Iris pigment epithelial cell (primary cell): ENCODE results near the gene CERS3.
"Not testable (repeated sequence)": the region's sequence is repeated elsewhere in the genome, so short reads cannot be mapped to it uniquely, and the experiment has no call there.

Source experiments
- DNase-seq: peaks from one replicate; pipeline ENCODE4 v3.0.0-alpha.2; 2011; ENCODE audit warnings: low read depth

Gene CERS3

DNA sequence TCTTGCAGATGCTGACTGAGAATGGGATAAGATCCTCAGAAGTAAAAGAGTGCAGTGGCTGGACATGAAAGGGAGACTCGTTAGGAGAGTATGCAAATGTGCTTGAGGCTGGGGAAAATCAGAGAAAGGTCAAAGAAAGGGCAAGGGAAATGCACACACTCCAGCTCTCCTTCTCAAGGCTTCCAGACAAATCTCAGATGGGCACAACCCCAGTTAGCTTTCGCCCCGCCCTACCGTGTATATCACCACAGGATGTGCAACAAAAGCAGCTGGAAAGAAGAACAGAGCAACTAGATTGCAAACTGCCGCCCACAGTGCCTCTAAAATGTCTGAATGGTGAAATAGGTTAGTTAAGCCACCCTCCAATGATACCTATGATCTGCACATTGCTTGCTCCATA lies 63.9 kb downstream of the CERS3 start:
- no peak for DNase-seq

DNA sequence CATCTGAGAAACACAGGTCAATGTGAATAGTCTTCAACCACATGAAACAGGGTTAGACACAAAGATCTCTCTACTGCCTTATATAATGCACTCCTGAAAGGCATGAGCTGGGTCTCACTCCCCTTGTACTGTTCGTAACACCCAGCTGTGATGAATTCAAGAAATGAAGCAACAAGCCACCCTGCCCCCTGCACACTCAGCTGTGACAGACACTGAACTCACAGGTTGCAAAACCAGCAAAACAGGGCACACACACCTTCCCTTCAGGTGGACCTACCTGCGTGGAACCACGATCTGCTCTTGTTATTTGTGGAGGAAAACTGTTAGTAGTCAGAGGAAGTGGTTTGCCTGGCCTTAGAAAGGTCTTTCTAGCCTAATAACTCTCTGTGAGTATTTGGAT lies 64.5 kb downstream of the CERS3 start:
- DNase-seq = no peak

DNA sequence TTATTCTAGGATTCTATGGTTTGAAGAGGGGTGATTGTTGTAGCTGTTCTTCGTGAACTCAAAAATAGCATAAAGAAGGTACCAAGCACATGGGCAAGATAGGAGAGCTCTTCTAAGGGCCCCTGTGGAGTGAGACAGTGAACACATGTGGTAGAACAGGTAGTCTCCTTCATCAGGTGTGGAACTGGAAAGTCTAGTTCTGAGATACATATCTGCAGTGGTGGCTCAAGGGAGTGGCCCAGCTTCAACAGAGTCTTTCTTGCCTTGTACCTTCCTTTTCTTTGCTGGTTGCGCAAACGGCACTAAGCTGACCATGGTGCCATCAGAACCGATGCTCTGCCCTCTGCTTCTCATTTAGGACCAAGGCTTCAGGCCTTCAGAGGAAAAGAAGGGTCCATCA lies 65.2 kb downstream of the CERS3 start:
- DNase-seq = no peak

DNA sequence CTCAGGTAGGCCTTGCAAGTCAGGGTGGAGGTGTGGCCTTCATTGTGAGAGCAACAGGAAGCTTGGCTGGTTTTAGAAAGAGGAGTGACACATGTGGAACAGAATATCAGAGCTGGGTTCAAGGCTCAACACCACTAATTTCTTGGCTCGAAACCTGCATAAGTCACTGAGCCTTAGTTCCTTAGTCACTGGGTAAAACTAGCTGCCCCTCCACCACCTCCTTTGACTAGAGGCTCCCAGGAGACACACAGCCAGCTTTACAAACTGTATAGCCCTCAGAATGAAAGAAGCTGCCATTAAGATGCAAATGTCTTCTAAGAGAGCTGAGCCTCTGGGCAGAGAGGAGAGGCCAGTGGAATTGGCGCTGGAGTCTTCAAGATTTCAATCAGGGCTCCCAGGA lies 67.7 kb downstream of the CERS3 start:
- DNase-seq = no peak

DNA sequence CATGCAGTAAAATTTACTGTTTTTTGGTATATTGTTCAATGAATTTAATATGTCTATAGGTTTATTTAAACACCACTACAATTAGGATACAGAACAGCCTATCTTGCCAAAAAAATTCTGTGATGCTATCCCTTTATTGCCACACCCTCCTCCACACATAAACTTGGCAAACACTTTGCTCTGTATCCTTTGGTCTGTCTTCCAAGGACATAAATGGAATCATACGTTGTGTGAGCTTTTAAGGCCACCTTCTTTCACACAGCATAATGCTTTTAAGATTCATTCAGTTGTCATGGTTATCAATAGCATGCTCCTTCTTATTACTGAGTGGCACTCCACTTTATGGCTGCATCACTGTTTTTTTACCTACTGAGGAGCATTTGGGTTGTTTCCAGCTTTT lies 71.5 kb downstream of the CERS3 start:
- DNase-seq = peak; percentile 28

DNA sequence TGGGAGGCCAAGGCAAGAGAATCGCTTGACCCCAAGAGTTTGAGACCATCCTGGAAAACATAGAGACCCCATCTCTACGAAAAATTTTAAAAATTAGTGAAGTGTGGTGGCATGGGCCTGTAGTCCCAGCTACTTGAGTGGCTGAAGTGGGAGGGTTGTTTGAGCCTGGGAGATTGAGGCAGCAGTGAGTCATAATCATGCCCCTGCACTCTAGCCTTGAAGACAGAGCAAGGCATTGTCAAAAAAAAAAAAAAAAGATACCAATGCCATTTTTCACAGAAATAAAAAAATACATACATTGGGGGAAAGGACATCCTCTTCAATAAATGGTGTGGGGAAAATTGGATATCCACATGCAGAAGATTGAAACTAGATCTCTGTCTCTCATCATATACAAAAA lies 74.6 kb downstream of the CERS3 start:
- DNase-seq = no peak

DNA sequence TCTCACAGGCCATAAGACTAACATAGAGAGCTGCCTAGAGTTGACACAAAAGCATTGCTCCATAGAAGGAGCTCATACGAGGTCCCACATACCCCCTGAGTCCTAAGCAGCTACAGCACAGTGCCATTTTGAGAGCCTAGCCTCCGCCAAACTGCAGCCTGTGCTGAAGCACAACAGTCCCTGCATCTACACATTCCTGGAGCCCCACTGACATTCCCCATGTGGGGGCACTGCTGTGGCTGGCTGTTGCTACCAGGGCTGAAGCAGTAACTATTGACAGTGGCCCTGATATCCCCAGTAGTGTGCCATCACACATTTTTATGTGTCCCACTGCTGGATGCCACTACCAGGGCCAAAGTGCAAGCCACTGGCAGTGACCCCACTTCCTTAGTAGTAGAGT lies 80.3 kb downstream of the CERS3 start:
- DNase-seq = no peak

DNA sequence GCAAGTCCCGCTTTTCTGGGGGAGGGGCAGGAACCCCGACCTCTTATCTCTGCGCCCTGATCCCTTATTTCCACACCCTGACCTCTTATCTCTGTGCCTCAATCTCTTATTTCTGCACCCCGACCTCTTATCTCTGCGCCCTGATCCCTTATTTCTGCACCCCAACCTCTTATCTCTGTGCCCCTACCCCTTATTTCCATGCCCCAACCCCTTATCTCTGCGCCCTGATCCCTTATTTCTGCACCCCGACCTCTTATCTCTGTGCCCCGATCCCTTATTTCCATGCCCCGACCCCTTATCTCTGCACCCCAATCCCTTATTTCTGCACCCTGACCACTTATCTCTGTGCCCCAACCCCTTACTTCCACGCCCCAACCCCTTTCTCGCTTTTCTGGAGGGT lies 87.7 kb downstream of the CERS3 start:
- DNase-seq = not testable (repeated sequence)

DNA sequence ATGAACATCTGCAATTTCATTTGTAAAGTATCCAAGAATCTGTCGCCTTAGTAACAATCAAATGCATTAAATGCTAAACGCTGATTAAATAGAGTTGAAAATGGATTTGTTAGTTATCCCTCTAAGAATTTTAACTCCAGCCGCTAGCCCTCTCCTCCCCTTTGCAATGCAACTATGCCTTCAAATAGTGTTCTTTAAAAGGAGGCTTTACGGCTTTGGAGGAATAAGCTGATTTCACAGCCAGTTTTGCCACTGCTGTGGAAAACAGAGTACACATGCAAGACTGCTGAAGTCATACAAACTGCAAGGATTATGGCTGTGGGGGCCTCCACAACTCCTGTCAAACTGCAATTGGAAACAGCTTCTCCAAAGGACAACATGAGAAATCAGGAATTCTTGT lies 89.2 kb downstream of the CERS3 start:
- DNase-seq = no peak

DNA sequence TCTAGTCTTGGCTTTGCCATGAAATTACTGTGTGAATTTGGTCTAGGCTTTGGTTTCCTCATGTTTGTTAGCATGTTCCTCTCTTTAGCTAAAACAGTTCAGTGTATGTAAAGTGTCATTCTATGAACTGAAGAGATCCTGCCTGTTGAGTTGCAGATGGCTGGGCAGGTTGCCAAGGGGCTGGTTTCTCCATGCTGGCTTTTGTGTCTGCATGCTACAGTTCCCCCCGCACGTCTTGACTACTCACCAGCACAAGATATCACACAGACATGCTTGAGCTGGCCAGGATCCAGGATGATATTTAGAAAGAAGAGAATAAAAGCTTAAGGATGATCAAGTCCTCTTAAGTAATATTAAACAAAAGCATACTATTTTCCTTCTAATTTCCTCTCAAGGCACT lies 90.2 kb downstream of the CERS3 start:
- DNase-seq = peak; percentile 32

DNA sequence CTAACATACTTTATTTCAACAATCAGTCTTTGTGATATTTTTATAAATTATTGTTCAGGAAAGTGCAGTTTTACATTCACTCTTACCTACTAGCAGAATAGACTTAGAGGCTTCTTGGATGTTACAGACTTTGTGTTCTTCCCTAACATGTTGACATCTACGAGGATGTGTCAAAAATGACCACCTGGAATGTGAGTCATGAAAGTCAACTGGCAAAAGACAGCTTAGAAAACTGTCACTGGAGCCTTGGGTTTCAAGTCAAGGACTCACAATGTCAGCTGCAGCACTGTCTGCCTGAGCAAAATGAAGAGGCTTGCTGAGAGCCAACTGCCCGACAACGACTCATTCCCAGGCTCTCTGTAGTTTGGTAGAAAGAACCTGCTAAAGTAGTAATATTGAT lies 91.5 kb downstream of the CERS3 start:
- DNase-seq = no peak

DNA sequence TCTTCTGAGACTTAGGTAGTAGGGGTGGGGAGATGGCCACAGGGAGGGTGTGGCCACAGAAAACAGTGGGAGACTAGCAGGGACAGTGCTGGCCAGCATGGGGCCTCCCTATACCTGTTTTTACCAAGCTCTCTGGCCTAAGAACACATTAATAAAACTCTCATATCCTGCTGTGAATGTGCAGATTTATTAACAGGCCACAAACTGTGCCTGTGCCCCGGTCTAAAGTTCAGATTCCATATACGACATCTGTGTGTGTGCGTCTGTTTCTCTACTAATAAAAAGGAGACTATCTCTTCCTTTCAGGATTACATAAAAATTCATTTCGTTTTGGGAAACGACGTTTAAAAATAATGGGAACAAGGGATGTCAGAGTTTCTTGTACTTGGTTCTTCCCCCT lies 94.2 kb downstream of the CERS3 start:
- DNase-seq = no peak

DNA sequence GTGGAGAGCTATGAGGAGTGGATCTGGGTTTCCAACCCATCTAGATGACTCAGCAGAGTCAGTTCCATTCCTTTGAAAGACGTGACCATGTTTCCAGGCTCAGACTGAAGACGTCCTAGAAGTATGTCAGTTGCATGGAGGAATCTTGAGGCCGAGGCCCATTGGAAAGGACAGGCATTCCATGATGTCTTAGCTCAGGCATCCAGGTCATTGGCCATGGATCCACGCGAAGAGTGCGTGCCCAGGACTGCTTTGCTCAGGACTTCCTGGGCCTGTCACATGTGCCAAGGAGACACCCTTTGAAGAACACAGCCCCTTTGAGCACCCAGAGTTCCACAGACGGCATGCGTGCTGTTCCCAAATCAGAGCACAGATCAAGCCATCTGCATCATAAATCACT lies 94.7 kb downstream of the CERS3 start:
- no peak for DNase-seq

DNA sequence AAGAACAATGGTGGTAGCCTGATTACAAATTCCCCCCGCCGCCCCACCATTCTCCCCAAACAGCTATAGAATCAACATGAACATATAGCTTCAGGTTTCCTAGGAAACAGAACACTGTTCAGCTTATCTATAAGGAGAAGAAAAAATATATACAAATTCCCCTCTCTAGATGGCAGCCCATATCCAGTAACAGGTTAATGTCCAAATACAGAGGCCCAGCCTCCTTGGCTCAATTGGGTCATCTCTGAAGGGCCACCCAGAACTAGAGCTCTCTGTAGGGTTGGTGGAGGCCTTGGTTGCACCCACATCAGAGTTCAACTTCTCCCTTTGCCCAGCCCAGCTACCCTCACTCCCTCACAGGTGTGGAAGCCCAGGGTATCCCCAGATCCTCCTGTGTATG lies 95.4 kb downstream of the CERS3 start:
- no peak for DNase-seq

DNA sequence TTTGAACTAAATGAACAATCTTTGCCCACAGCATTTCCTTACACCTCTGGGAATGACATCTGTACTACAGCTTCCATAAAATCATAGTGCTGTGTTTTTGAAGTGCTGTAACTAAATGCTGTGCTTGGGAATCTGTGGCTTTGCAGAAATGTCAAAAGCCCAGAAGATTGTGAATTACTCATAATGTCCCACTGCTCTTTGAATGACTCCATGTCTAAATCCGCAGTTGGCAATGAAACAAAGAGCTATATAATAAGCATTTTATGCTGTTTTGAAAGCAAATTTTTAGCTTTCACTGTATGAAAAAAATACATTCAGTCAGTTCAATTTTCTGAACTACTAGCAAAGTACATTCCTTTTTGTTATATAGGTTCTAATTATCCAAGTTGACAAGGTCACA lies 98.3 kb downstream of the CERS3 start:
- no peak for DNase-seq

DNA sequence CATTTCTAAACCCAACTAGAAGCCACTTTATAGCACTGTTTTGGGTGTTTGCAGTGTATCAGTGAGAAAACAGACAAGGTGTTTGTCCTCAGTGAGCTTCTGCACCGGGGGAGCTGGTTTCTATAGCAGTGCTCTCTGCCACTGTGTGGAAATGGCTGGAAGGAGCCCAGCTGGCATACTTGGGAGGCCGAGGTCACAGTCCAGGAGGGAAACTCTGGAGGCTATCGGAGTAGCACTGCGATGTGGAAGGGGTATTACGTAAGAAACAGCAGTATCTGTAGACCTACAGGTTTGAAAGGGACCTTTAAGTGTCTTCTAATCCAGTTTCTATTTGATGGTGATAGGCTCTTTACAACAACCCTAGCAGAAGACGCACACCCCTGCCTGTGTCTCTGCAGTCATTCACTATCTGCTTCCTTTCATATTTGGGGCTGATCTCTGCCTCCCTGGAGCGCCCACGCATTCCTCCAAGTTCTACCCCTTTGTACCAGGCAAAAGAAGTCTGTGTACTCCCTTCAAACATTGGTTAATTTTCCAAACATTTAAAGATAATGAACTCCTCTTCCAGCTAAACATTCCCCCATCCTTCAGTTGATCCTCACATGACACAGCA lies 99.5 kb downstream of the CERS3 start:
- no peak for DNase-seq

DNA sequence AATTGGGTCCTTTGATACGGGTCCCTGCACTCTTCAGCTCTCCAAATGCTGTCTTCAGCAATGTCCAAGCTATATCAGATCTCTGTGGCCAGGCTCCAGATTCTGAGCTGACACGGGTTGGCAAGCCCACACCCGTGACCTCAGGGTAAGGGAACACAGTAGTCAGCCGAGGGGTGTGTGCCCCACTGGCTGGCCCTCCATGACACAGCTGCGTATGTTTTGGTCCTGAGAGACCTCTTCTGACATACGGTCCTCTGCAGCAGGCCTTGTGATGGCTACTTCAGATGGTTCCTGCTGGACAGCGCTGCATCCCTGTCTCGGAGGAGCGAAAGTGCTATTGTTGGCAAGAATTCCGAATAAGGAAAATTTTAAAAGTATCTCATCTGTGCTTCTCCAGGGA lies 101.8 kb downstream of the CERS3 start:
- DNase-seq = no peak

DNA sequence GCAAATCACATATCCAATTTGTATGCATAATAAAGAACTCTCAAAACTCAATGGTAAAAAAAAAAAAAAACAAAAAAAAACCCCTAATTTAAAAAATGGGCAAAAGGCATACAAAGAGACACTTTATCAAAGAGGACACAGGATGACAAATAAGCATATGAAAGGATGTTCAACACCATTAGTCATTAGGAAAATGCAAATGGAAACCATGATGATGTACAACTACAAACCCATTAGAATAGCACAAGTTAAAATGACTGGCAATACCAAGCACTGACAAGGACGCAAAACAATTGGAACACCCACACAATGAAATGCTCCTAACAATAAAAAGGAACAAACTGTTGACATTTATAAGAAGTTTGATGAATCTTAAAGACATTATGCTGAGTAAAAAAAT lies 123.6 kb downstream of the CERS3 start:
- no peak for DNase-seq

DNA sequence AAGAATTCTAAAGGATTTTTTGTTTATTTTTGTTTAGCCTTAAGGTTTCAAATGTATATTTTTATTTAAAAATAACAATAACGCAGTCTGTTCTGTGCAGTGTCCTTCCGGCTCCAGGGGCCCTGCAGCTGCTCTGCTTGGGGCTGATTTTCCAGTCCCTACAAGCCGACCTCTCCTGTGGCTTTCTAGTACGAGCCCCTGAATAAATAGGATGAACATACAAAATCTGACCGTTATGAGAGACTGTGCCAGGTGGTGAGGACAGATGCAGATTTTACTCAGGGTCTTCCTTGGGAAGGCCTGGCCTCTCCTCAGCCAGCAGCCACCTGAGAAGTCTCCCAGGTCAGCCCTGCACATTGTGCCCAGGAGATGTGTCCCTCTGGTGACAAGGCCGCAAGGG lies 127.8 kb downstream of the CERS3 start:
- DNase-seq = no peak

DNA sequence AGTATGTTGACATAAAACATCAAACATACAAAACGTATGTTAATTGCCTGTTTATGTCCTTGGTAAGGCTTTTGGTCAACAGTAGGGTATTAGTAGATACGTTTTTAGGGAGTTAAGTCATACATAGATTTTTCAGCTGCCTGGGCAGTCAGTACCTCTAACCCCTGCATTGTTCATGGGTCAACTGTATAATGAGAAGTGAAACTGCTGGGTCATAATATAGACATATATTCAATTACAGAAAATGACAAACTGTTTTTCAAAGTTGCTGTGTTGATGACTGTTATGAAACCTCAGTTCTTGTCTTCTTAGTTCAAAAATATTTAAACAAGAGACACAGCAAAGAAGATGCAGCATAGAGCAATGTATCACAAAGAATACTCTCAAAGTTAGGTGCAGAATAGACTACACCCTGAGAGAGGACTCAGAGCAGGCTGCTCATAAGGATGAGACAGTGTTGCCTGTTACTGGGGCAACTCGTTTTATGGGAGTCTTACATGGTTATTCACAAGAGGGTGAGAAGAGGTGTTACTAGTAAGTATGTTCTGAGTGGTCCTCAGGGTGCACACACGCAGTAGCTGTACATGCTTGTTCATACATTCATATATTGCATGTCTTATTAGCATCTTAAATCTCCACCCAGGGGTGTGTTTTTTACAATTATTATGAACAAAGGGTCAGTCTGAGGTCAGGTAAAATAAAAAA lies 133.9 kb downstream of the CERS3 start:
- DNase-seq = no peak

DNA sequence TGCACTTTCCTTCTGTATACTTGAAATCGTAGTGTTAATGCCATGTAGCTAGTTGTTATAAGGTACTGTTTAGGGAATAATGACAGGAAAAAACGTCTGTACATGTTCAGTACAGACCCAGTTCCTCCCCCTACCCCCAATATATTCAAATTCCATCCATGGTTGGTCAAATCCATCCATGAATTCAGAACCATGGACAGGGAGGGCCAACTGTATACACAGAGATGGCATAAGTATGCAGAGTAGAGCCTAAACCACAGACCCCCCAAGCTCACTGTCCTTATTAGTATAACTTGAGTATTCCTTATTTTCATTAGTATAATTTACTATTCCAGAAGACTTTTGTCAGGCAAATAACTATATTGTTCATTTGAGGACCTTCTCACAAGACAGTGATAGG lies 135.7 kb downstream of the CERS3 start:
- no peak for DNase-seq

DNA sequence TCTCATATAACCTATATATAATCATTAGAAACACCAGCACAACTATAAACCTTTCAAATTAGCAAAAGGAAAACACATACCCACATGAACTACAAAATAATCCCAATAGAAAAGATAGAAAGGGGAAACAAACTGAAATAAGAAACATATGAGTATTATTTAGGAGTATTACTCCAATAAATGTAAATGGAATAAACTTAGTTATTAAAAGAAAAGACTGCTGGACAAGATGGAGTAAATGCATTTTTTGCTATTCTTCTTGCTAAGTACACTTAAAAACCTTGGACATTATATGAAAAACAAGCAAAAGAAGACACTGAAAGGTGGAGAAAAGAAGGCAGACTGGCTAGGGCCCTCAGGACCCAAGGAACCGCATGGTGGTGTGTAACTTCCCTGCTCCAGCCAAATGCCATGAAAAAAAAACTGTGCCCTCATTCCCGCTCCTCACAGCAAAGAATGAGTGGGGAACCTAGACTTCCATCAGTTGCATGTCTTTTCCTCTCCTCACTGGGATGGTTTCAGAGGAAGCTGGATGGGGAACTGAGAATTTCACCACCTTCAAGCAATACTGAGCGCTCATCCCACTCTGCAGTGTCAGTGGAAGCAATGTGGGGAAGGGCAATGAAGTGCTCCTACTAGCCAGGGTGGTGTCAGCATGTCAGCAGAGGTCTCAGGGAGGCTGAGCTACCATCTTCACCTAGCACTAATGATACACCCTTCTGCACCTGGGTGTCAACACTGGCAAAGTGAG lies 143.3 kb downstream of the CERS3 start:
- DNase-seq = no peak

DNA sequence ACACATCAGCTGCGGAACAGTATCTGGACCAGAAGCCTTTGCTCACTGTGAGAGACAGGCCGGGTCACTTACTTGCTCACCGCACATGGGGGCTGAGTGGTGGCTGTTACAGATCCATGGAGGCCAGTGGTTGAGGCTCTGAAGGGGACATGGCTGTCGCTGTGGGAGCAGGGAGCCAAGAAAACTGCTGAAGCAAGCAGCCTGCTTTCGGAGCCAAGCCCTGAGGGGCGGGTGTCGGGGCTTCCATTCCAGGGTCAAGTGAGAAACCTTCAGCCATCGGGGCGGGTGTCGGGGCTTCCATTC lies 144.7 kb downstream of the CERS3 start:
- no peak for DNase-seq
